Effector CD4-positive, alpha-beta T cell (primary cell): Measurements from ENCODE around the gene ZNF862.

Source experiments
- DNase-seq: peaks from one replicate; pipeline ENCODE4 v3.0.0-alpha.2; 2020

The ZNF862 gene

GRCh38 chr7:149811831-149812490 lies 26.2 kb upstream of the ZNF862 start:
- no peak for DNase-seq

GRCh38 chr7:149813254-149814035 lies 24.7 kb upstream of the ZNF862 start:
- no peak for DNase-seq

- DNase-seq = no peak
Measured at GRCh38 chr7:149814494-149814893, 23.7 kb upstream of the ZNF862 start.

GRCh38 chr7:149815121-149815520 lies 23.1 kb upstream of the ZNF862 start:
- no peak for DNase-seq

GRCh38 chr7:149815661-149816266 lies 22.4 kb upstream of the ZNF862 start:
- no peak for DNase-seq

- no peak for DNase-seq
Measured at GRCh38 chr7:149816267-149816751, 21.9 kb upstream of the ZNF862 start.

- DNase-seq = no peak
Measured at GRCh38 chr7:149816794-149817193, 21.4 kb upstream of the ZNF862 start.

GRCh38 chr7:149817301-149817771 lies 20.8 kb upstream of the ZNF862 start:
- no peak for DNase-seq

GRCh38 chr7:149817836-149818535 lies 20.2 kb upstream of the ZNF862 start:
- DNase-seq = no peak

- no peak for DNase-seq
Measured at GRCh38 chr7:149818536-149818840, 19.7 kb upstream of the ZNF862 start.

- no peak for DNase-seq
Measured at GRCh38 chr7:149819141-149819960, 18.8 kb upstream of the ZNF862 start.

- DNase-seq = no peak
Measured at GRCh38 chr7:149819961-149820340, 18.2 kb upstream of the ZNF862 start.

GRCh38 chr7:149820622-149821190 lies 17.5 kb upstream of the ZNF862 start:
- DNase-seq = no peak

GRCh38 chr7:149821191-149822148 lies 16.7 kb upstream of the ZNF862 start:
- no peak for DNase-seq

- no peak for DNase-seq
Measured at GRCh38 chr7:149822353-149822943, 15.7 kb upstream of the ZNF862 start.

GRCh38 chr7:149823191-149823630 lies 15.0 kb upstream of the ZNF862 start:
- no peak for DNase-seq

GRCh38 chr7:149823631-149824199 lies 14.5 kb upstream of the ZNF862 start:
- no peak for DNase-seq

- DNase-seq = no peak
Measured at GRCh38 chr7:149824301-149824741, 13.9 kb upstream of the ZNF862 start.

GRCh38 chr7:149824748-149825566 lies 13.2 kb upstream of the ZNF862 start:
- no peak for DNase-seq
